Right ventricle myocardium inferior (tissue), 1 donor: ENCODE measurements around the gene FAM163A. TPM values are rescaled to one million over a fixed set of nuclear protein-coding genes. Genes with fewer than 3 reads are reported as not detected.
"Not testable (repeated sequence)": the region's sequence is repeated elsewhere in the genome, so short reads cannot be mapped to it uniquely, and the experiment has no call there.

Source experiments
- ATAC-seq: fragments of 200-7000 bp; cut with Tn5 transposase; one replicate; pipeline ENCODE4 v1.9.1; 2020; ENCODE audit warnings: mild to moderate bottlenecking, moderate library complexity
- DNase-seq: peaks from one replicate; pipeline ENCODE4 v3.0.0; 2021; ENCODE audit errors: missing footprints
- intact Hi-C: fragments of 100-400 bp; cut with DNase I; formaldehyde crosslinking; loops from one replicate; pipeline ENCODE4 v1.11.0; 2022
- long read RNA-seq: library from polyadenylated mRNA; unstranded; transcript quantifications from one replicate; pipeline ENCODE4 v2.0.0, GENCODE V29; 2021
- total RNA-seq: library from RNA; stranded (reverse); fragmentation: NEBNext Ultra II Directional; extraction: Animal tissue kit (Norgen Biotek cat#: 25700); gene quantifications from one replicate; pipeline ENCODE4 v1.2.1, GENCODE V29; 2021
- donor health status: DM: no; HTN: yes; CAD: no; lungs with severe emphysema.

FAM163A gene
- total RNA-seq, result 0.65 TPM
- long read RNA-seq, result 0 reads

DNA sequence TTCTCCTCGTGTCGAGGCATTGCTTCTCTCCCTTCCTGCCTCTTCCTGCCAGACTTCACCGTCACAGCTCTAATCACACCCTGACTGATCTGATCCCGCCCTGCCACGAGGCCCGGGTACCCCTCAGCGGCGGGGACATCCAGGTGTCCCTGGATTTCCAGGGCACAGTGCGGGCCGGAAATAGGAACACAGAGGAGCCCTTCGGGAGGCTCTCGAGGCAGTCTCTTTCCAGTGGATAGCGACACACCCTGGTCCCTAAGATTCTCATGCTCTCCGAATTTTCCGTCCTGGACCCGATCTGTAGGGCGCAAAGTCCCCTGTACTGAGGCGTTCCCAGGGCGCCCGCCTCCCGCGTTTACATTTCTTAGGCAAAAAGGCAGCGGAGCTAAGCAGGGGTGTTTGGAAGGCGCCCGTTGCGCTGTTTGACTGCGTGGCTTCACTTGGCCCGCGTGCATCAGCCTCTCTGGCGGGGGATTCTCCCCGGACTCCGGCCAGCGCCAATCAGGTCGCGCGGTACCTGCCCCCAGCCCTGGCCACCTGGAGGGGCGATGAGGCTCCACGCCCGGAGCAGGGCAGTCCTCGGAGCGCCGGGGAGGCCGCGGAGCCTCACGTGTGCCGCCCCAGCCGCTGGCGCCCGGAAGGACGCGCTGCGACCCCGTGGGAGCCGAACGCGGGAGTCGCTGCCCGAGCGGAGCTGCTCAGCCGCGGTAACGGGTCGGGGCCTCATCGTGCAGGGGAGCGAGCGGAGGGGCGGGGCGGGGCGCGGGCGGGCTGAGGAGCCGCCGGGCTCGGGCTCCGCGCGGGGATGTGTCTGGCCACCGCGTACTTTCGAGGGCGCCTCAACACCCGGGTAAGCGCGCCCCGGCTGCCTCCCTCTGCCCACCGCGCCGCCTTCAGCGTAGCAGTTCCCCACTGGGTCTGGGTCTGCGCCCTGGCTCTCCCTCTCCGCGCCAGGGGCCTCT is at the start of gene FAM163A:
FAM163A (plus strand) TSS at position 575 of the 962 bp plus-strand sequence. CDS start 69,807 bp downstream, outside the sequence.
- ATAC-seq (peak; percentile 65), DNase-seq (no peak)
- intact Hi-C loops, result no loop called here

DNA sequence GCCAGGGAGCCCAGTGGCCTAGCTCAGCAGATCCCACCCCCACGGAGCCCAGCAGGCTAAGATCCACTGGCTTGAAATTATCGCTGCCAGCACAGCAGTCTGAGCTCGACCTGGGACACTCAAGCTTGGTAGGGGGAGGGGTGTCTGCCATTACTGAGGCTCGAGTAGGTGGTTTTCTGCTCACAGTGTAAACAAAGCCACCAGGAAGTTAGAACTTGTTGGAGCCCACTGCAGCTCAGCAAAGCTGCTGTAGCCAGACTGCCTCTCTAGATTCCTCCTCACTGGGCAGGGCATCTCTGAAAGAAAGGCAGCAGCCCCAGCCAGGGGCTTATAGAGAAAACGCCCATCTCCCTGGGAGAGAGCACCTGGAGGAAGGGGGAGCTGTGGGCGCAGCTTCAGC is 48.6 kb upstream of the FAM163A start:
- intact Hi-C loops, ATAC-seq, DNase-seq: not testable (repeated sequence)

DNA sequence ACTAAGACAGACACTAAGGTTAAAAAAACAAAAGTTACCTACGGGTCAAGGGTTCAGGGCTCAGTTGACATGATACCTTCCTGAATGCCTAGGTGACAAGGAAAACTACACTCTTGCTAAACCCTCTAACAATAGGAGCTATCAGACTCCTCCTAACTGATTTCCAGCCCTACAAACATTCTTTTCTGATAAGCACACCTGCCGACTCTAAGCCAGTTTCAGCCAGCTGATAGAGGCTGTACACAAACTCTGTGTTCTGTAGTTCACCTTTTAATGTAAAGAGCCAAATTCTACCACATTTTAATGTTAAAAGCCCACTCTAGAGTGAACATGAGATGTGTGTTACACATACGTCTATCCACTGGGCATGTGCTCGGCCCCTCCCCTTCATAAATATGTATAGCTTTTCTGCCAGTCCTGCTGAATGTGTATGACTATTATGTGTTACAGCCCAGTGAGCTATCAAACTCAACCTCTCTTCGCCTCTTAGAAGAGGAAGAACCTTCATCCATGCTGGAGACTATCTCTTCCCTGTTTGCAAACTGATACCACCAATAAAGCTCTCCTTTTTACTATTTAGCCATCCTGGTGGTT is 40.0 kb upstream of the FAM163A start:
- DNase-seq (no peak), ATAC-seq (no peak)
- intact Hi-C loops, result no loop called here

DNA sequence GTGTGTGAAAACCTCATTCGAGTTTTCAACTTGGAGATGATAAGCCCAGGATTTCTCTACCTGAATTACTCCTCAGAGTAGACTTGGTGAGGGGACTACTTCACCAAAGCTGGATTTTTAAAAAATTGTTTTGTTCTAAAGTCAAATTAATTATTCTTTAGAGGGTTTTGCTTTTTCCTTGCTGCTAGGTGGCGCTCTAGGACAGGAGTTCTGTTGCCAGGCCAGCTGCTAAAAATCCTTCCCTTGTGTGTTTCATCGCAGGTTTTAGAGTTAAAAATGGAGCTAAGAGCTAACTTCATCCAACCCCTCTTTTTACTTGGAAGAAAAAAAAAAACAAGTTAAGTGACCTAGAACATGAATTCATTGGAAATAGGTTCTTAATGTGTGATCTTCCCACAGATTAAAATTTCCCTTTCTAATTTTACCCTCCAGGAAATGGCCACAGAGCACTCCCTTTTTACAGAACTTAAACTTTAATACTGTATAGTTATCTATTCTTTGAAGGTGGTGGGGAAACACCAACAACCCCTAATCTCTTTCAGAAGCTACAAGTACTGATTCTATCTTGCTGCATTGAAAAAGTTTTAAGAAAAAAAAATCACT is 36.7 kb upstream of the FAM163A start:
- intact Hi-C loops, result loop anchor here (1.0 kb wide), 1 partner anchor 104 kb away; no protein-coding TSS in a partner anchor
- DNase-seq (no peak), ATAC-seq (no peak)

DNA sequence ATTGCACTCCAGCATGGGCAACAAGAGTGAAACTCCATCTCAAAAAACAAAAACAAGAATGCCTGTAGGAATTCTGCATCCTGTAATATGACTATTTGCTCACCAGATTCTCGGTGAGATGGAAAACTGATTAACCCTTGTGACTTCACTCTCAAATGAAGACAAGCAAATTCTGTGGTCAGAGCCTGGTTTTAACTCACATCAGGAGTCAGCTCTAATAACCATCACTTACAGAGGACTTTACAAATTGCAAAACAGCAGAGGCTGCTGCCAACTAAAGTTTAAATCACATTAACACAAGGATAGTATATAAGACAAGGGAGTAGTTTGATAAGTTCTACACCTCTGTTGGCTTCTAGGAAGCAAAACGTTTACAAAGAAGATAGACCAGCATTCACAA is 35.7 kb upstream of the FAM163A start:
- intact Hi-C loops, result no loop called here
- DNase-seq, result no peak
- ATAC-seq, result no peak

DNA sequence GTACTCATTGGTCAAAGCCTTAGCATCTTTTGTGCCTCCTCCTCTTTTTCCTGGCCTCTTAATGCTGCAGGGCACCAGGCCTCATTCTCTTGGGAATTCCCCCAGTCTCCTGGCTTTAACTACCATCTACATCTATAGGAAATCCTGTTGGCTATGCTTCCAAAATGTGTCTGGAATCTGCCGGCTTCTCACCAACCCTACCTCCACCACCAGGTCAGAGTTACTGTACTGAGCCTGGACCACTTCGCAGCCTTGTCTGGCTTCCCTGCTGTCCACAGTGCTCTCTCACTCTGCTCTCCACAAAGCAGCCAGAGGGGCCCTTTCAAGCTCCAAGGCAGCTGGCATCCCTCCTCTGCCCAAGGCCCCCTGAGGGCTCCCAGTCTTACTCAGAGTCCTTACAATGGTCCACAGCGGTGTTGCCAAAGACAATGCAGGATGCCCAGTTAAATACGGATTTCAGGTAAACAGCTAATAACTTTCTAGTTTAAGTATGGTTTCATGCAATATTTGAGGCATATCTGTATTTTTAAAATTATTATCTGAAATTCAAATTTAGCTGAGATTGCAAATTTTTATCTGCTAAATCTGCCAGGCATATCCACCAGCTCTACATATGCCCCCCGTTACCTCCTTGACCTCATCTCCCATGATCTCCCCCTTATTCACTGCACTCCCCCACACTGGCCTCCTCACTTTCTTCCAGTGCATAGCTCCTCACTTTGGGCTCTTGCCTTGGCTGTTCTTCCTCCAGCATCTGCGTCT is 34.5 kb upstream of the FAM163A start:
- DNase-seq (no peak), ATAC-seq (no peak)
- intact Hi-C loops, result no loop called here

DNA sequence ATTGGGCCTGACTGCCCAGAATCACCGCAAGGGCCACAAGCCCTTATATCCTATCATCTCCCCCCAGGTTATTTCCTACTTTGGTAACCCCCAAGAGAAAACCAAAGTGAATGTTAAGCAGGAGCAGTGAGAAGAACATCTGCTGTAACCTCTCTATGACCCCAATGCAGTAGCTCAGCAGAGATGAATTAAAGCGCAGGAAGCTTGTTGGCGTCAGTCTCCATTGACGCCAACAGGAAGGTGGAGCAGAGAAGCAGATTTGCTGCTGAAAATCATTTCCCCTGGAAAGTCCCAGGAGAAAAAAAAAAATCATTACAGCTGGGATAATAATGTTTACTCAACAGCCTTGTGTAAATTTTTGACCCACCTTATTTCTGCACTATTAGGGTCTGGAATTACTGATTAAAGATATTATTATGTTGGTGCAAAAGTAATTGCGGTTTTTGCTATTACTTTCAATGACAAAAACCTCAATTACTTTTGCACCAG is 33.2 kb upstream of the FAM163A start:
- peak; percentile 96 for ATAC-seq
- no peak for DNase-seq
- intact Hi-C loops, result no loop called here

DNA sequence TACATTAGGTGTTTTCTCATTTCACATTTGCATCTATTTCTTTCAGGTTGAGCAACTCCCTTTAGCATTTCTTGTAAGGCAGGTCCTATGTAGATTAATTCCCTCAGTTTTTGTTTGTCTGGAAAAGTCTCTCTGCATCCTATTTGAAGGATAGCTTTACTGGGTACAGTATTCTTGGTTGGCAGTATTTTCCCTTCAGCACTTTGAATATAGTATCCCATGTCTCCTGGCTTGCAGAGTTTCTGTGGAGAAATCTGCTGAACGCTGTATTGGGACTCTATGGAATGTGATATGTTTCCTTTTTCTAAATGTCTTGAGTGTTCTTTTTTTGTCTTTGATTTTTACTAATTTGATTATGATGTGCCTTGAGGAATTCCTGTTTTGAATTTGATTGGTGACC is 28.9 kb upstream of the FAM163A start:
- DNase-seq (no peak), ATAC-seq (no peak)
- intact Hi-C loops, result no loop called here

DNA sequence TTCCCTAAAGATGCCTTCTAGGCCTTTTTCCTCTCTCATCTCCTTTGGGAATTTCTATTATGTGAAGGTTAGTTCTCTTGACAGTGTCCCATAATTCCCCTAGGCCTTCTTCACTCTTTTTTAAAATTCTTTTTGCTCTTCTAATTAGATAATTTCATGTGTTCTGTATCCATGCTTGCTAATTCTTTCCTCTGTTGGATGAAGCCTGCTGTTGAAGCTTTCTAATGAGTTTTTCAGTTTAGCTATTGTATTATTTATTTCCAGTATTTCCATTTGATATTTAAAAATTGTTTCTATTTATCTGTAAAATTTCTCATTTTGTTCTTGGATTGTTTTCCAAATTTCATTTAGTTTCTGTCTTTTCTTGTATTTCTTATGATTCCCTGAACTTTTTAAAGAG is 28.5 kb upstream of the FAM163A start:
- ATAC-seq, result no peak
- DNase-seq, result no peak
- intact Hi-C loops, result no loop called here

DNA sequence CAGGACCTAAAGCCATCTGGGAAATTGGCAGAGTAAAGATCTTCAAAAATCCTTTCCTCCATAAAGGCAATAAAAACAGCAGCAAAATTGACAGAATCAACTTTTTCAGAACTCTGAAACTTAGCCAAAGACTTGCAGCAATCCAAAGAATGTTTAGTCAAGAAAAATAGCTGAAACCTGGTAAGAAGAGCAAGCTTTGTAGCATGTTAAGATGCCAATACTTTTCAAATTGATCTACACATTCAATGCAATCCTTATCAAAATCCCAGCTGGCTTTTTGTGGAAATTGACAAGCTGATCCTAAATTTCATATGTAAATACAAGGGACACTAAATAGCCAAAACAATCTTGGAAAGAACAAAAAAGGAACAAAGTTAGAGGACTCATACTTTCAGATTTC is 23.8 kb upstream of the FAM163A start:
- intact Hi-C loops, result no loop called here
- no peak for DNase-seq
- ATAC-seq, result no peak

DNA sequence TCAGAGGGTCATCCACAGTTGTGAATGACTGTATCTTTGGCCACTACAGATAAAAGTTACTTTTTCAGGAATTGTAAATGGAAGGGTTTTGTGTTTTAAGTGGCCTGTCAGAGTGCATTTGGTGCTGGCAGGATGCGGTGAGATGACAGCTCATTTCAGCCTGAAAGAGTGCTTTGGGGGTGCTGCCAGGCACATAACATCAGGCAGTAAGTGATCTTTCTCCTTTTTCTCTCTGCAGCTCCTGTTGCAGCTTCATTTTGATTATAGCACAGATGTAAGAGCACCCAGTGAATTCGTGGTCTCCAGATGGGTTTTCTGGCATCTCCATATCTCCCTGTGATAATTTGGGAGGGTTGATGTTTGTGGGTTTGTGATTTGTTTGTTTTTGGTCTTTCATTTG is 14.8 kb upstream of the FAM163A start:
- DNase-seq, result no peak
- intact Hi-C loops, result no loop called here
- ATAC-seq, result no peak

DNA sequence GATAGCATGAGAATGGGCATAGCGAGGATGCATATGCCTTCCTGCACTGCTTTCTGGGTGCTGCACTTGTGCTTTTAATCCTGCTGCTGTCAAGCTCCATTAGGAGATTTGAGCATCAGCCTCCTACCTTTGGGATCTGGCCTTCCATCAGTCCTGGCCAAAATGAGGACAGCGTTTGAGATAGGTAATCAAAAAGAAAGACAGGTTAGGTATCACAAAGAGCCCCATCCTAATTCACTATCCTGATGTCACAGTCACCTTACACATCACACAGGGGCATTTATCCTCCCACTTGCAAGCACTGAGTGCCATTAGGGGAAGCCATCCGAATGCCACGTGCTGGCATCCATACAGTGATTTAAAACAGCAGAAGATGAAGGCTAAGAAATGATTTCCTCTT is 13.2 kb upstream of the FAM163A start:
- intact Hi-C loops, result no loop called here
- DNase-seq (no peak), ATAC-seq (no peak)

DNA sequence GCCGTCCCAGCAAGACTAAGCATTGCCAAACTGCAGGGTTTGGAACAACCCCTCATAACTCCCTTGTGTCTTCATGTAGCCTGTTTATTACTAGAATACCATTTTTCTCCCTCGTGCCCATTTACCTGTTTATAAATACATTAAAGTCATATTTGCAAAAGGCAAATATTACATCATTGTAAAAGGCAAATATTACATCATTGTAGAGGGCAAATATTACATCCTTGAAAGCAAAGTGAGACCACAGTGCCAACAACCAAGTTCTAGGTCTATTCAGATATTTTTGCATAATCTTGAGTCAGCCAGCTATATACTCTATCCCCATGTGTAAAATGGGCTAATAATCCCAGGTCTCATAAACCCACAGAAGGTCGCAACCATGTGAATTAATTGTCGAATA is 11.4 kb upstream of the FAM163A start:
- no peak for DNase-seq
- no peak for ATAC-seq
- intact Hi-C loops, result no loop called here

DNA sequence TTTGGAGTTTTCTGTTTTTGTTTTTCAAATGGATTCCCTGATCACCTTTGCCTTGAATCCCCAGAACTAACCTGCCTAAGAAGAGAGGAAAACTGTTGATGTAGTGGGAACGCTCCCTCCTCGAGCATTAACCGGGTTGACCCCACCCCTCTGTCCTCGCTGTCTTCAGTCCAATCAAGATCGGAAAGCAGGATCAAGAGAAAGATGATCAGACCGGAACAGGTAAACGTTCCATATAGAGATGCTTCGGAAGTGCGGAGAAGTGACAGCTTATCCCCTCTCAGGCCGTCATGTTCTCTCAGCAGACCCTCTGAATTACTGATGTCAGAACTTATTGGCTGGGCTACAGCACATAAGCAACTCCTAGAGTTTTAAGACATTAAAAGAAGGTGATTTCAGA is 800 bp upstream of the FAM163A start:
- no peak for ATAC-seq
- no peak for DNase-seq
- intact Hi-C loops, result no loop called here

DNA sequence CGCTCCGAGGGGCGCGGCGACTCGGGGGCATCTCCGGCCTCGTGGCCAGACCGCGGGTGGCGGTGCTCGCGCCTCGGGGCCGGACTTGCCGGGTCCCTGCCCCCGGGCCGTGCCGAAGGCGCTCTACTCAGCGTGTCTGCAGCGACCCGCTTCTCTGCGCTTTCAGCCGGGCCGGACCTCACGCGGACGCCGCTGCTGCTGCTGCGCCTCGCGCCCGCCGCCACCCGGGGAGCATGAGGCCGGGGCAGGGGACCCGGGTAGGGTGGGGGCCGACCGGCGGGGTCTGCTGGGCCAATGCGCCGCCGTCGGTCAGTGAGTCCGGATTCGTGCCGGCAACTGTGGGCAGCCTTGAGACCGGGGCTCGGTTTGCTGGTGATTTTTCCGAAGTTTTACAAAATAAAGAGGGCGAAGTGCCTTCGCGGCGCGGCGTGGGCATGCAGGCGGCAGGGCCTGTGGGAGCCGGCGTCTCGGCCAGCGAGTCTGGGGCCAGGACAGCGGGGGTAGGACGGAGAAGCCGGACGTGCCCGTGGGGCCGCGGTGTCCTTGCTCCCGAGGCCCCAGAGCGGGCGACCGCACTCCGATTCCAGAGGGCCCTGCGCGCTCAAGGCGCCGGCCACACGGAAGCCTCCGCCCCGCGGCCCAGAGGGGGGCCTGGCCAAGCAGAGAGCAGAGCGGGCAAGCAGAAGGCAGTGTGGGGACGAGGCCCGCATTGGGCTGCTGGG is 749 bp downstream of the FAM163A start:
- ATAC-seq, result peak; percentile 68
- intact Hi-C loops, result no loop called here
- DNase-seq, result peak; percentile 59

DNA sequence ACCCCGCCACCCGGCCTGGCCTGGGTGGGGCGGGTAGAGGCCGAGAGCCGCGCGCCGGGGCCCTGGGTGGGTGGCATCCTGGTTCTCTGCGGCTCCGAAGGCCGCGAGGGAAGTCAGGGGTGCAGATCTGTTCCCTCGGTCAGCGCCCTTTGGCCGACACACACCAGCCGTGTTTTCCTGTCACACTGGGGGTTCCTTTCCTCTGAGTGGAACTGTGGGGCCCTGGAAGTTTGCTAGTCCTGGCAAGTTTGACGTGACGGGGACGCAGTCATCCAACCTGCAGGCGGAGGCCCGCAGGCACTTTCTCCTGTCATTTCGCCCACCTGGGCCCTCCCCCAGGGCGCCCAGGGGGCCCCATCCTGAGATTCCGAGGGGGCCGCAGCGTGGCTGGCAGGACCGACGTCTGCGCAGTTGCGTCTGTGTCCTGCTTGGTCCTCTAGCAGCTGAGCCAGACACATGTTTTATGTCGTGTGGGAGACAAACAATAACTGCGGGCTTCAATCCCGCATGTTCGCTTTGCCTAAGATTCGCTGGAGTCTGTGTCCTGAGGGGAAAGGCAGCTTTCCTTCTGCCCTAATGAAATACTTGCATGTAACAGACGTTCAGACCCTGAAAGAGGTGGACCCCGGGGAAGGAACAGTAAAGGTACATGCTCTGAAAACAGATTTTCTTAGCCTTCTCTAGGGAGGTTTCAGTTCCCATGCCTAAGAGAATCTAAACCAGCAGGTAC is 1.5 kb downstream of the FAM163A start:
- intact Hi-C loops, result no loop called here

DNA sequence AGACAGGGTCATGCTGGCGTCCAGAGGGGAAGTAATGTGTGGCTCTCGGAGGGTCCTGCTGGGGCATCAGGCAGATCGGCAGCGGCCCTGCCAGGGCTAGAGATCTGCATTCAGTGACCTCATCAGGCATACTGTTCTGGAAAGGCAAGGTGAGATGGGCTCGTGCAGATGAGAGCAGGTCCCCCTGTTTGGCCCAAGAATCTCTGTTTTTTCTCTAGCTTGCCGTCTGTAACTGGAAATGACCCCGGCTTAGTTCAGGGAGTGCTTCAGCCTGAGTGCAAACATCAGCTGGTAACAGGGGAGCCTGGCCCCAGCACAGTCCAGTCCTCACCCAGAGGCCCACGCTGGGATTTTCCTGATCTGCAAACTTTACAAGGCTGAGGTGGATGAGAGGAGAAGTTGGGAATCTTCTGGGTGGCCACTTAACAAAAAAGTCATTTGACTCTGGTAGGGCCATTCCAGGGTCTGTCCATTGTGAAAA is 2.1 kb downstream of the FAM163A start:
- intact Hi-C loops, result no loop called here
- DNase-seq, result no peak

More for the DNA sequence above, 1.5 kb downstream of the FAM163A start:
- no peak for DNase-seq
- no peak for ATAC-seq

DNA sequence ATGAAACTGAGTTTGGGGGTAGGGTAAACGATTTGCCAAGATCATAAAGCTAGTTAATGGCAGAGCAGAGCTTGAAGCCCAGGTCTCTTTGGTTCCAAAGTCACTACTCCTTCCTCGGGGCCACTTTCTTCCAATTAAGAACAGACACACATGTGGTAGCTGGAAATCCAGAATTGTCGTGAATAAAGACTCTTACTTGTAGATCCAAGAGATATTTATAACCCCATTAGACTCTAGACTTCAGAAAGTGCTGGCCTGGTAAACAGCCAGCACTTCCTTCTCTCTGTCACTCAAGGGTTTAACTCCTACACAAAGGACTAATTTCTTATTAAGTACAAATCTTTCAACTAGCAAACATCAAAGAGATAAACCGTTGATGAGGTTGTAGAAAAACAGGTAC is 2.7 kb downstream of the FAM163A start:
- intact Hi-C loops, result no loop called here
- DNase-seq, result no peak
- ATAC-seq, result no peak

More for the DNA sequence above, 2.1 kb downstream of the FAM163A start:
- no peak for ATAC-seq
